DOHH2 (cell line): ENCODE measurements around the gene ZDHHC13.

ENCODE experiments used
- H3F3A ChIP-seq: fragments of 200-600 bp; sonication (generic), shearing (Covaris generic); 2 replicates; pipeline ENCODE4 v1.6.0; 2016; ENCODE audit warnings: antibody characterized with exemption, mild to moderate bottlenecking; ENCODE audit not compliant: control insufficient read depth, insufficient read depth
- H3K27ac ChIP-seq: fragments of 200-600 bp; sonication (generic); 2 replicates; pipeline ENCODE4 v1.5.1; 2014; ENCODE audit warnings: low read depth, mild to moderate bottlenecking, low read length, moderate library complexity
- H3K27me3 ChIP-seq: fragments of 200-600 bp; sonication (generic); 2 replicates; pipeline ENCODE4 v1.6.1; 2014; ENCODE audit warnings: mild to moderate bottlenecking, low read length, mixed read lengths; ENCODE audit not compliant: control insufficient read depth
- H3K36me3 ChIP-seq: fragments of 200-600 bp; sonication (generic); 2 replicates; pipeline ENCODE4 v1.6.1; 2014; ENCODE audit warnings: mild to moderate bottlenecking, low read length, moderate library complexity, mixed read lengths; ENCODE audit not compliant: control insufficient read depth
- H3K4me1 ChIP-seq: fragments of 200-600 bp; sonication (generic); 2 replicates; pipeline ENCODE4 v1.6.1; 2014; ENCODE audit warnings: mild to moderate bottlenecking, low read length, mixed read lengths; ENCODE audit not compliant: control insufficient read depth
- H3K4me2 ChIP-seq: fragments of 200-600 bp; sonication (generic); 2 replicates; pipeline ENCODE4 v1.6.0; 2014; ENCODE audit warnings: mild to moderate bottlenecking, low read length, moderate library complexity
- H3K4me3 ChIP-seq: fragments of 200-600 bp; sonication (generic); 2 replicates; pipeline ENCODE4 v1.5.1; 2014; ENCODE audit warnings: mild to moderate bottlenecking, low read length, mixed read lengths
- H3K79me2 ChIP-seq: fragments of 200-600 bp; sonication (generic); 2 replicates; pipeline ENCODE4 v1.6.1; 2014; ENCODE audit warnings: mild to moderate bottlenecking, low read length, mixed read lengths; ENCODE audit not compliant: control insufficient read depth
- H3K9me2 ChIP-seq: fragments of 200-600 bp; sonication (generic); replicated peaks from 2 replicates; pipeline ENCODE4 v1.6.1; 2014; ENCODE audit warnings: mild to moderate bottlenecking, low read length, mixed read lengths; ENCODE audit not compliant: control insufficient read depth
- H3K9me3 ChIP-seq: fragments of 200-600 bp; sonication (generic); 2 replicates; pipeline ENCODE4 v1.6.1; 2014; ENCODE audit warnings: antibody characterized with exemption, low read length, mixed read lengths; ENCODE audit not compliant: control insufficient read depth, insufficient read depth
- H4K20me1 ChIP-seq: fragments of 200-600 bp; sonication (generic); 2 replicates; pipeline ENCODE4 v1.6.0; 2014; ENCODE audit warnings: low read depth, mild to moderate bottlenecking, antibody characterized with exemption, low read length, moderate library complexity; ENCODE audit not compliant: control insufficient read depth, insufficient read depth
- CTCF ChIP-seq: fragments of 200-600 bp; sonication (generic); IDR thresholded peaks from one replicate; pipeline ENCODE4 v1.5.1; 2014; ENCODE audit warnings: antibody characterized with exemption, mild to moderate bottlenecking, low read depth, low read length; ENCODE audit not compliant: poor library complexity, severe bottlenecking
- EZH2phosphoT487 ChIP-seq: fragments of 200-600 bp; sonication (generic); IDR thresholded peaks from 2 replicates; pipeline ENCODE4 v1.6.1; 2017; ENCODE audit warnings: borderline replicate concordance, mild to moderate bottlenecking, antibody characterized with exemption, low read length, moderate library complexity, mixed read lengths

ZDHHC13 gene

GRCh38 chr11:19201737-19202605 is 85.0 kb downstream of the ZDHHC13 start, which contains the start of gene CSRP3:
Gene CSRP3, minus strand, starts transcription at chr11:19201983. Its CDS starts 9,535 bp downstream, at chr11:19192448.
- no peaks in the 10 kb centered on the region for H3K4me1 ChIP-seq
- H3K9me2 ChIP-seq, result no peaks in the 10 kb centered on the region
- no peaks in the 10 kb centered on the region for H3K36me3 ChIP-seq
- H3K27me3 ChIP-seq, result peaks cover 10% of the 10 kb centered on the region; the same call in 1 of the 2 replicates
- no peaks in the 10 kb centered on the region for H3F3A ChIP-seq
- no peaks in the 10 kb centered on the region for H3K79me2 ChIP-seq
- TF ChIP-seq EZH2phosphoT487 (no peak), CTCF (no peak)
- no peak within 1 kb of the TSS for H3K4me2 ChIP-seq
- no peak within 1 kb of the TSS for H3K27ac ChIP-seq
- no peaks in the 10 kb centered on the region for H4K20me1 ChIP-seq
- H3K9me3 ChIP-seq, result no peaks in the 10 kb centered on the region
- H3K4me3 ChIP-seq, result no peak within 1 kb of the TSS

GRCh38 chr11:19204836-19205235 is 87.9 kb downstream of the ZDHHC13 start:
- Histone ChIP-seq H3K27me3 (peaks cover 25% of the 10 kb centered on the region), H3F3A (no peaks in the 10 kb centered on the region), H3K4me2 (no peak overlapping the region), H3K36me3 (no peaks in the 10 kb centered on the region), H3K79me2 (no peaks in the 10 kb centered on the region), H3K4me3 (no peak overlapping the region), H4K20me1 (no peaks in the 10 kb centered on the region), H3K27ac (no peak overlapping the region), H3K4me1 (no peaks in the 10 kb centered on the region), H3K9me2 (no peaks in the 10 kb centered on the region), H3K9me3 (no peaks in the 10 kb centered on the region)
- TF ChIP-seq CTCF, result no peak
- no peak for TF ChIP-seq EZH2phosphoT487

- Histone ChIP-seq H3K4me2 (no peak overlapping the region), H3K27me3 (peaks cover 24% of the 10 kb centered on the region), H3K9me2 (no peaks in the 10 kb centered on the region), H3K9me3 (no peaks in the 10 kb centered on the region), H3F3A (no peaks in the 10 kb centered on the region), H3K27ac (no peak overlapping the region), H3K79me2 (no peaks in the 10 kb centered on the region), H3K4me1 (no peaks in the 10 kb centered on the region), H4K20me1 (no peaks in the 10 kb centered on the region), H3K4me3 (no peak overlapping the region), H3K36me3 (no peaks in the 10 kb centered on the region)
- TF ChIP-seq EZH2phosphoT487, result no peak
- no peak for TF ChIP-seq CTCF
Measured at GRCh38 chr11:19208181-19208580, 91.2 kb downstream of the ZDHHC13 start.
